GM18873 (cell line): ENCODE data around the gene DCTD.

Source experiments
- ATAC-seq: cut with Tn5 transposase; IDR thresholded peaks from one replicate; pipeline ENCODE4 v1.9.1; 2021; ENCODE audit warnings: mild to moderate bottlenecking, moderate library complexity, moderate number of reproducible peaks; ENCODE audit not compliant: unreplicated experiment, low FRiP score

Gene DCTD

GRCh38 chr4:182847576-182848450, 69.4 kb downstream of the DCTD start:
- ATAC-seq = no peak

GRCh38 chr4:182846036-182846435, 71.2 kb downstream of the DCTD start:
- no peak for ATAC-seq

- no peak for ATAC-seq
Measured at GRCh38 chr4:182845618-182846017, 71.6 kb downstream of the DCTD start.

- no peak for ATAC-seq
Measured at GRCh38 chr4:182843808-182844325, 73.3 kb downstream of the DCTD start.

GRCh38 chr4:182842759-182843390, 74.3 kb downstream of the DCTD start:
- ATAC-seq = no peak

GRCh38 chr4:182842104-182842600, 75.0 kb downstream of the DCTD start:
- no peak for ATAC-seq

- no peak for ATAC-seq
Measured at GRCh38 chr4:182840108-182840507, 77.1 kb downstream of the DCTD start.
